Activated T-cell treated with anti-CD3 and anti-CD28 coated beads, Interleukin-2, amount 50 U/mL, for 24 hours (primary cell): Measurements from ENCODE around the gene UXT.
"Not testable (repeated sequence)": the region's sequence is repeated elsewhere in the genome, so short reads cannot be mapped to it uniquely, and the experiment has no call there.

Experiments used
- DNase-seq: peaks from one replicate; pipeline ENCODE4 v3.0.0-alpha.2; 2020
- H3K27ac Mint-ChIP-seq: 2 replicates; pipeline ENCODE4 v1.8.0; 2020; ENCODE audit warnings: mild to moderate bottlenecking, mixed read lengths
- H3K27me3 Mint-ChIP-seq: 2 replicates; pipeline ENCODE4 v1.8.0; 2020; ENCODE audit warnings: mixed read lengths
- H3K36me3 Mint-ChIP-seq: 2 replicates; pipeline ENCODE4 v1.8.0; 2020; ENCODE audit warnings: low read depth, mixed read lengths
- H3K4me1 Mint-ChIP-seq: 2 replicates; pipeline ENCODE4 v1.8.0; 2020; ENCODE audit warnings: low read depth, mixed read lengths
- H3K4me3 Mint-ChIP-seq: 2 replicates; pipeline ENCODE4 v1.8.0; 2020; ENCODE audit warnings: mild to moderate bottlenecking, moderate library complexity, mixed read lengths
- H3K9me3 Mint-ChIP-seq: 2 replicates; pipeline ENCODE4 v1.8.0; 2020; ENCODE audit warnings: mixed read lengths

Gene UXT

DNA sequence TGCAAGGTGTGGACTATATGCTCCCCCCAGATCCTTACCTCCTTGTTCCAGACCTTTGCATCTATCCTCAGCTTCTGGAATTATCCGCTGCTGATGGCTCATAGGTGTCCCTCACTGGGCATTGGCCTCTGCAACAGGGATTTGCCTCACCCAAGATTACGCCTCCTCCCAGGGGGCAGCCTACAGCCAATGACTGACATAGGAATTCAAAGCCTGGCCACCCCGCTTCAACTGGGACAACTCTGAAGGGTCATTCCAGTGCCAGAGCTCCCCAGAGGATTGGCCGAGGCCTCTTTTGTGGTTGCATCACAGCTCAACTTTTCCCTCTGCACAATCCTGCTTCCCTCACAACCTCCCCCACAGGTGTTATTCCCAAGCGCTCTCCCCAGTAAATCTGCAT is 44.4 kb downstream of the UXT start:
- Mint-ChIP-seq H3K27me3 (peaks cover 23% of the 10 kb centered on the region), H3K27ac (no peak overlapping the region), H3K4me3 (no peak overlapping the region), H3K9me3 (no peaks in the 10 kb centered on the region), H3K4me1 (no peaks in the 10 kb centered on the region), H3K36me3 (no peaks in the 10 kb centered on the region)
- DNase-seq, result no peak

DNA sequence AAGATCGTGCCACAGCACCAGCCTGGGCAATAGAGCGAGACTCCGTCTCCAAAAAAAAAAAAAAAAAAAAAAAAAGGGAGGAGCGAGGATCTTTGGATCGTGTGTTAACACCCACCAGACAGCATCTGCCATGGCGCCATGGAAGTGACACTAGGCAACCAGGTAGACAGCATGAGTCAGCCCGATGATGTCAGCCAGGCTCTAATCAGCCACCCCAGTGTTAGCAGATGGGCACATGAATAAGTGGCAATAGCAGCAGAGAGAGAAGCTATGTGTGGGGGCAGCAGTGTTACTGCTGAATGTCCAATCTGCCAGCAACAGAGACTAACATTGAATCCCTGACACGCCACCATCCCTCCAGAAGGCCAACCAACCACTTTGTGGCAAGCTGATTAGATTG is 45.9 kb downstream of the UXT start:
- peaks cover 2% of the 10 kb centered on the region for H3K4me1 Mint-ChIP-seq
- H3K9me3 Mint-ChIP-seq, result no peaks in the 10 kb centered on the region
- DNase-seq, result no peak
- H3K36me3 Mint-ChIP-seq, result no peaks in the 10 kb centered on the region
- no peak overlapping the region for H3K4me3 Mint-ChIP-seq
- no peak overlapping the region for H3K27ac Mint-ChIP-seq
- peaks cover 18% of the 10 kb centered on the region for H3K27me3 Mint-ChIP-seq

DNA sequence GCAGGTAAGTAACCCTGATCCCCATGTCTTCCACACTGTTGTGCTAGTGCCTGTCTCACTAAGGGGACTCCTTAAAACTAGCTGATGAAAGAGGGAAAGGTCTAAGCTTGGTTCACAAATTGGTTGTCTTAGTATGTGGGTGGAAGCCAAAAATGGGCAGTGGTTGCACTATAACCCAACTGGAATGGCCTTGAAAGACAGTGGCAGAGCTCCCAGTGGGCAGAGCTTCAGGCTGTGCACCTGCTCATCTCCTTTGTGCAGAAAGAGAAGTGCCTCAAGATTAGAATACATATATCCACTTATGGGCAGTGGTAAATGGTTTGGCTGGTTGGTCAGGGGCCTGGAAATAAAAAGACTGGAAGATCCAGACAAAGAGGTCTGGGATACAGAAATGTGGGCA is 46.6 kb downstream of the UXT start:
- no peak for DNase-seq
- Mint-ChIP-seq H3K4me3 (no peak overlapping the region), H3K27me3 (peaks cover 17% of the 10 kb centered on the region), H3K9me3 (no peaks in the 10 kb centered on the region), H3K27ac (no peak overlapping the region), H3K36me3 (no peaks in the 10 kb centered on the region), H3K4me1 (peaks cover 2% of the 10 kb centered on the region)

DNA sequence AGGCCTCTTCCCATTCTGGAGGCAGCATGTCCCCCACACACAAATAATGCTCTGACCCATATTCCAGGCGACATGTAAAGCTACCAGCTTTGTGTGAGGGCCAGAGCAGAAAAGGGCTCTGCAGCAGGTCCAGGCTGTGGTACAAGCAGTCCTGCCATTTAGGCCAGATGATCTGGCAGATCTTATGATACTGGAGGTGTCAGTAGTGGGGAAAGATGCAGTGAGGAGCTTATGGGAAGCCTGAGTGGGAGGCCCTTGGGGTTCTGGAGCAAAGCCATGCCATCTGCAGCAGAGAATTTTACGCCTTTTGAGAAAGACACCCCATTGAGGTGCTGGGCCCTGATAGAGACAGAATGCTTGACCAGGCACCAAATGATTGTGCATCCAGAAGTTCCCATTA is 47.1 kb downstream of the UXT start:
- Mint-ChIP-seq H3K27me3 (peaks cover 19% of the 10 kb centered on the region), H3K9me3 (no peaks in the 10 kb centered on the region), H3K4me3 (no peak overlapping the region), H3K4me1 (peaks cover 2% of the 10 kb centered on the region), H3K27ac (no peak overlapping the region), H3K36me3 (no peaks in the 10 kb centered on the region)
- no peak for DNase-seq

DNA sequence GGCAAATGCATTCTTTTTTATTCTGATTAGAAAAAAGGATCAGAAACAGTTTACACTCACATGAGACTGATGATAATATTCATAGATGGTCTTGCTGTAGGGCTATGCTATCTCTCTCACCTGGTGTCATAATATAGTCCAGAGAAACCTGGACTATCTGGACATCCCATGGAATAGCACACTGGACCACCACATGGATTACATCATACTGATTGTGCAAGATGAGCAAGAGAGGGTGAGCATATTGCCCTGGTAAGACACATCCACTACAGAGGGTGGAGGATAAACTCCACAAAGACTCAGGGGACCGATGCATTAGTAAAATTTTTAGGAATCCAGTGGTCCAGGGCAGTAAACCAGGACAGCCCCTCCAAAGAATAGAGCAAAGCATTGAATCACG is 47.5 kb downstream of the UXT start:
- Mint-ChIP-seq H3K4me1 (peaks cover 2% of the 10 kb centered on the region), H3K27me3 (peaks cover 19% of the 10 kb centered on the region), H3K36me3 (no peaks in the 10 kb centered on the region), H3K9me3 (no peaks in the 10 kb centered on the region), H3K27ac (no peak overlapping the region), H3K4me3 (no peak overlapping the region)
- no peak for DNase-seq

DNA sequence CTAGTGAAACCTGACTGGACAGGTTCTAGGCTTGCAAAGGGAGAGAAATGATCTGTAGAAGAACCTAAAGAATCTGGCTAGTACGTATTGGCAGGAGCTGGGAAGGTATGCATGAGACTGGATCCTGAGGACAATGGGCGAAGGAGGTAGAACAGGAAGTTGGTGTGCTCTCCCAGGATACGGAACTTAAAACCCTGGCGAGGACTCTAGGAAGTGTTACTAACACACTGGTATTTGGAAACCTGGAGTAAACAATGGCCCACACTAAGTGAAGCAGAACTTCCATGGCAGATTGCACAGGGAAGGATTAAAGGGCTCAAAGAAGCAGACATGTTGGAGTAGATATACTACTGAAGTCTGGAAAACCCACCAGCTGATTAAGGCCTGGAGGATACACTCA is 48.5 kb downstream of the UXT start:
- H3K4me1 Mint-ChIP-seq, result peaks cover 2% of the 10 kb centered on the region
- H3K27me3 Mint-ChIP-seq, result peaks cover 19% of the 10 kb centered on the region
- no peaks in the 10 kb centered on the region for H3K36me3 Mint-ChIP-seq
- no peak for DNase-seq
- no peak overlapping the region for H3K4me3 Mint-ChIP-seq
- no peak overlapping the region for H3K27ac Mint-ChIP-seq
- H3K9me3 Mint-ChIP-seq, result no peaks in the 10 kb centered on the region

DNA sequence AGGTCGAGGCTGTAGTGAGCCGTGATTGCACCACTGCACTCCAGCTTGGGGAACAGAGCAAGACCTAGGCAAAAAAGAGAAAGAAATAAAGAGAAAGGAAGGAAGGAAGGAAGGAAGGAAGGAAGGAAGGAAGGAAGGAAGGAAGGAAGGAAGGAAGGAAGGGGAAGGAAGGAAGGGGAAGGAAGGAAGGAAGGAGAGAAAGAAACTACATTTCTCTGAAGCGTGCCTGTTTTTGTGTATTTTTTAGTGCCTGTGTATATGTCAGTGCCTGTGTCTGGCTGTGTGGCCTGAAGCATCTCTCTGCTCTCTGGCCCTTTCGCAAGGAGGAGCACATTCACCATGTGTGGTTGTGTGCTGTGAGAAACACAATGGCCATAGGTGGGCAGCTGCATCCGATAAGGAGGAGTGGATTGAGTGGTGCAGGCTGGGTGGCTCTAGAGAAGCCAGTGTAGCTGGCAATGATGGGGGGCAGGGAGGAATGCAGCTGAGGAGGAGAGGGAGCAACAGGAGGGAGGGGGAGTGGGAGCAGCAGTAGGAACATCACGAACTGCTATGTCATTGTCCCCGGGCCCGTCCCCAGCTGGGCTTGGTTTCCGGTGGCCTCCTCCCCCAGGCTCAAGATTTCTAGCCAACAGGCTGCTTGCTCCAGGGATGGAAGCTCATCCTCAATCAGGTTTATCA is 50.7 kb downstream of the UXT start:
- H3K27me3 Mint-ChIP-seq, result peaks cover 16% of the 10 kb centered on the region
- no peaks in the 10 kb centered on the region for H3K36me3 Mint-ChIP-seq
- H3K27ac Mint-ChIP-seq, result no peak overlapping the region
- DNase-seq, result no peak
- peaks cover 2% of the 10 kb centered on the region for H3K4me1 Mint-ChIP-seq
- H3K4me3 Mint-ChIP-seq, result no peak overlapping the region
- H3K9me3 Mint-ChIP-seq, result no peaks in the 10 kb centered on the region

DNA sequence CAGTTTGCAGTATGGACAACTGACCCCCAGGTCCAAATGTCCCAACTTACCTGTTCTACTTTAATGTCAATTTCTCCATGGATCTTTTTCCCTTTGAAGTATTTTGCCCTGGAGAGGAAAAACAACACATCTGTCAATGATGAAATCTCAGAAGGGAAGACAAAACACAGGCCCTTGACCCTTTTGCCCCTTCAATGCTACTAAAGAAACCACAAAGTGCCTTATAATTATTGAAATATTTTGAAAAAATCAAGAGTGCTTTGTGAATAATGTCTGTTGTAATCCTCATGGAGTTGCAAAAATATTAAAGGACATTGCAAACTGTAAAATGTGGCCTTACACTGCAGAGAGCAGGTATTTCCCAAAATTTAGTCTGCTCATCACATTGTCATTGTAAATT is 51.9 kb downstream of the UXT start:
- H3K4me1 Mint-ChIP-seq, result peaks cover 2% of the 10 kb centered on the region
- no peak overlapping the region for H3K27ac Mint-ChIP-seq
- no peak overlapping the region for H3K4me3 Mint-ChIP-seq
- no peak for DNase-seq
- H3K9me3 Mint-ChIP-seq, result no peaks in the 10 kb centered on the region
- peaks cover 9% of the 10 kb centered on the region for H3K27me3 Mint-ChIP-seq
- no peaks in the 10 kb centered on the region for H3K36me3 Mint-ChIP-seq

DNA sequence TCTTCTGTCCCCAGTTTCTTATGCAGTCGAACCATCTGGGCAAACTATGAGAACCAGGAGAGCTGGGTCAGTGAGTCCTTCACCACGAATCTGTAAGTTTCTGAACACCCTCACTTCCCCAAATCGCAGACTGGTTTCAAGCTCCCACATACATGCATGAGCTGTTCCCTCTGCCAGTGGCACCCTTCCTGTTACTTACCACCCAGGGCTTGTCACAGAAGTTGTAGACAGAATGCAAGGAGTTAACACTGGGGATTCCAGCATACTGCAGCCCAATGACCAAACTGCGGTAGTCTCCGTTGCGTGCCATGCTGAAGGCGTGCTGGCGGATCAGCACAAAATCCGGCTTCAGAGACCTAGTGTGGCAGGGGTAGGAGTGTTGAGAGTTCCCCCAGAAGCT is 54.0 kb downstream of the UXT start:
- Mint-ChIP-seq H3K36me3 (no peaks in the 10 kb centered on the region), H3K4me1 (peaks cover 2% of the 10 kb centered on the region), H3K27ac (no peak overlapping the region), H3K27me3 (peaks cover 4% of the 10 kb centered on the region), H3K4me3 (no peak overlapping the region), H3K9me3 (no peaks in the 10 kb centered on the region)
- no peak for DNase-seq

DNA sequence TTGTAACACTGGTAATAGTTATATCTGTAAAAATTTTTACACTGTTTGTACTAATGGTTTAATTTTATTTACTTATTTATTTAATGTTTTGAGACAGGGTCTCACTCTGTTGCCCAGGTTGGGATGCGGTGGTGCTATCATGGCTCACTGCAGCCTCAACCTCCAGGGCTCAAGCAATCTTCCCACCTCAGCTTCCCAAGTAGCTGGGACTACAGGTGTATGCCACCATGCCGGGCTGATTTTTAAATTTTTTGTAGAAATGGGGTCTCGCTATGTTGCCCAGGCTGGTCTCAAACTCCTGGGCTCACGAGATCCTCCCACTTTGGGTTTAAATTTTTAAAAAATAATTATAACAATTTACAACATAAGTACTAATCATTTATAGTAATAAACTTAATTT is 55.9 kb downstream of the UXT start:
- not testable (repeated sequence) for H3K27ac Mint-ChIP-seq, H3K36me3 Mint-ChIP-seq, DNase-seq, H3K9me3 Mint-ChIP-seq, H3K4me1 Mint-ChIP-seq, H3K4me3 Mint-ChIP-seq, H3K27me3 Mint-ChIP-seq
